T47D (cell line): Measurements from ENCODE around the gene PRAMEF17.
"Not testable (repeated sequence)": the region's sequence is repeated elsewhere in the genome, so short reads cannot be mapped to it uniquely, and the experiment has no call there.

Source experiments
- DNase-seq, 2 experiments: peaks; one replicate each; pipeline versions ENCODE4 v3.0.0 to v3.0.0-alpha.2; 2011 to 2012; ENCODE audit warnings: low read depth in 1 of 2, low spot score in 1 of 2
- in situ Hi-C: cut with HindIII; loops from 2 replicates; pipeline ENCODE4 v1.10.0; 2016; ENCODE audit warnings: low sequenced_read_pairs, low pct_unique_long_range_greater_than_20kb

PRAMEF17 gene, protein sequence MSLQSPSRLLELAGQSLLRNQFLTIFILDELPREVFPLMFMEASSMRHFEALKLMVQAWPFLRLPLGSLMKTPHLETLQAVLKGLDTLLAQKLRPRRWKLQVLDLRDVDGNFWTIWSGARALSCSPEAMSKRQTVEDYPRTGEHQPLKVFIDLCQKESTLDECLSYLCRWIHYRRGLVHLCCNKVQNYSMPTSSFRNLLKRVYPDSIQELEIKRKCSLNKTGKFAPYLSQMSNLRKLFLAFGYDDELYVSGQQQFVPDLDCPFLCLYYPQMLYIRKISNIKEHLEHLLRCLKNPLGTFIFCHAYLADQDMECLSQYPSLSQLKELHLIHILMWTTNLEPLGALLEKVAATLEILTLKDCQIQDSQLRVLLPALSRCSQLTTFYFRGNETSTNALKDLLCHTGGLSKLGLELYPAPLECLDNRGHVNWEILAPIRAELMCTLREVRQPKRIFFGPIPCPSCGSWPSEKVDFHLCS

DNA sequence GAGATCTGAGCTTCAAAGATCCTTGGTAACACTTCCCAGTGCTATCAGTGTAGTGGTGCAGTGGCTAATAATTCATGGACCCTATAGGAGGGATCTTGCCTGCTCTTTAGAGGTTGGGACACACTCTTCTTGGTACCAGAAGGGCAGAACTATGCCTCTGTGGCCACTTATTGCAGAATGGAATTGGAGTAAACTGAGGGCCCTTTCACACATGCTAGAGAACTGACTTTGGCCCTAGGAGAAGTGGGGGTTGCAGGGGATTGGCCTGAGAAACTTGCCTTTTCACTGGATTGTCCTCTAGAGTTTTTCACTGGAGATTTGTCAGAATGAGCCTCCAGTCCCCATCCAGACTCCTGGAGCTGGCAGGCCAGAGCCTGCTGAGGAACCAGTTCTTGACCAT, at the start of gene PRAMEF17:
TSS of gene PRAMEF17 (plus strand) at position 301 of the 400 bp plus-strand sequence. CDS start at position 327, 26 bp downstream.
- in situ Hi-C loops, DNase-seq: not testable (repeated sequence)

DNA sequence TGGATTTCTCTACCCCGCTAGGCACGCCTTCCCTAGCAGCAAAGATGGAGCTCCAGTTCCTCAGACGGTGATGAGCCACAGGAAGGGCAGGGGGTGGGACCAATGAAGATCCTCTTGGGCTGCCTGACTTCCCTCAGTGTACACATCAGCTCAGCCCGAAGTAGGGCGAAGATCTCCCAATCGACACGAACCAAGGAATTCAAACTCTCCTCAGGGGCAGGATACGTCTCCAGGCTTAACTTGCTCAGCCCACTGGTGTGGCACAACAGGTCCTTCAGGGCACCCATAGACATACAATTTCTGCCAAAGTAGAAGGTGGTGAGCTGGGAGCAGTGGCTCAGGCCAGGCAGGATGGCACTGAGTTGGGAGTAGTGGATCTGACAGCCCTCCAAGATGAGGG, 46.9 kb upstream of the PRAMEF17 start:
- DNase-seq, in situ Hi-C loops: not testable (repeated sequence)

DNA sequence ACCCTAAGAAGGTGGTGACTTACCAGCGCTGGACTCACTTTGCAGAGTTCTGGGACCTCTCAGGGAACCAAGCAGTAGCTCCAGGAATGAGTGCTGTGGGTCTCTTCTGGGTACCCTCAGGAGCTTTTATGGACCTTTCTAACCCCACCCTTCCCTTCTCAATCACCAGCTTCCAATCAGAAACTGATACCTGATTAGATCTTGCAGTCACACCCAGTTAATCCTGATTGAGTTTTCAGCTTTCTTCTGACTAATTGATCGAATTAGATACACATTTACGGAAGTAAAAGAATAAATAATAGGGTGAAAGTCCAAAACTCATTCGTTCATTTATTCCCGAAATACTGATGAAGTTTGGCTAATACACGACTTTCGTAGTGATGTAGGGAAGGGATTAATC, 42.4 kb upstream of the PRAMEF17 start, which contains the start of gene PRAMEF14:
TSS of gene PRAMEF14 (minus strand) at position 101 of the 400 bp plus-strand sequence. CDS start 1,820 bp downstream, outside the sequence.
- in situ Hi-C loops, DNase-seq: not testable (repeated sequence)

DNA sequence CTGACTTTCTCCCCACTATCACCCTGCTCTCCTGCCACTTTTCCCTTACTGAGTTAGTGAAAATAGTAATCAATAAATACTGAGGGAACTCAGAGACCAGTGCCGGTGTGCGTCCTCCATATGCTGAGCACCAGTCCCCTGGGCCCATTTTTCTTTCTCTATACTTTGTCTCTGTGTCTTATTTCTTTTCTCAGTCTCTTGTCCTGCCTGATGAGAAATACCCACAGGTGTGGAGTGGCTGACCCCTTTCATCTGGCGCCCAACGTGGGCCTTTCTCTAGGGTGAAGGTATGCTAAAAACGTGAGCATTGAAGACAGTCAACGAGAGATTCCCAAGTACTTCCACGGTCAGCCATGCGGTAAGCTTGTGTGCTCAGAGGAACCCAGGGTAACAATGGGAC, 36.0 kb upstream of the PRAMEF17 start:
- in situ Hi-C loops, DNase-seq: not testable (repeated sequence)

DNA sequence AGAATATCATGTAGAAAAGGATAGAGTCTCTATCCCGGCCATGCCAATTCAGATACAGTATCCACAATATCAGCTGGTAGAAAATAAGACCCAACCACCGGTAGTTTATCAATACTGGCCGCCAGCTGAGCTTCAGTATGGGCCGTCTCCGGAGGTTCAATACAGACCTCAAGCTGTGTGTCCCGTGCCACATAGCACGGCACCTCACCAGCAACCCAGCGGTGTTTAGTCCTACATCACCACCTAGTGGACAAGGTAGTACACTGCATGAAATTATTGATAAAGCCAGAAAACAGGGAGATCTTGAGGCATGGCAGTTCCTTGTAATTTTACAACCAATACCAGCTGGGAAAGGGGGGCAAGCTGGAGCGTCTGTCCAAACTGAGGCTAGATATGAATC, 35.0 kb upstream of the PRAMEF17 start:
- in situ Hi-C loops, result not testable (repeated sequence)

DNA sequence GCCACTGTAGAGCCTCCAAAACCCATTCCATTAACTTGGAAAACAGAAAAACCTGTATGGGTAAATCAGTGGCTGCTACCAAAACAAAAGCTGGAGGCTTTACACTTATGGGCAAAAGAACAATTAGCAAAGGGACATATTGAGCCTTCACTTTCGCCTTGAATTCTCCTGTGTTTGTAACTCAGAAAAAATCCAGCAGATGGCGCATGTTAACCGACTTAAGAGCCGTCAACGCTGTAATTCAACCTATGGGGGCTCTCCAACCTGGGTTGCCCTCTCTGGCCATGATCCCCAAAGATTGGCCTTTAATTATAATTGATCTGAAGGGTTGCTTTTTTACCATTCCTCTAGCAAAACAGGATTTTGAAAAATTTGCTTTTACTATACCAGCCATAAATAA, 32.7 kb upstream of the PRAMEF17 start:
- in situ Hi-C loops, result not testable (repeated sequence)
- peak in 1 of 2 experiments; percentile 61 for DNase-seq

More for the DNA sequence above, 35.0 kb upstream of the PRAMEF17 start:
- not testable (repeated sequence) for DNase-seq

DNA sequence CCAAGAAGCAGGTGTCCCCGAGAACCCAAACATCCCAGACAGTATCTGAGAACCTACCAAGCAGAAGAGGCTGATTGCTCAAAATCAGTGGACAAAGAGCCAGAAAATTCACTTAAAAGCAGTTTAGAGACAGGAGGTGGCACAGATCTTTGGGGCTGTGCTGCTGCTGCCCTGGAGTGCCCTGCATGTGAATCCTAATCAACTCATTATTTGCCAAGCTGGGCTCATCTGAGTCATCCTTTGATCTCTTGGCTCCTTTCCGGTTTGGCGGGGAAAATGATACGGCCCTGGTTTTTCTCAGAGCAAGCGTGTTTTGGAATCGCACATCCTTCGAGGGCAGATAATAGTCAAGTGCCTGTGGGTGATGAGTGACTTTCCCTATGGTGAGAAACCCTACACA, 27.1 kb upstream of the PRAMEF17 start:
- DNase-seq, in situ Hi-C loops: not testable (repeated sequence)

DNA sequence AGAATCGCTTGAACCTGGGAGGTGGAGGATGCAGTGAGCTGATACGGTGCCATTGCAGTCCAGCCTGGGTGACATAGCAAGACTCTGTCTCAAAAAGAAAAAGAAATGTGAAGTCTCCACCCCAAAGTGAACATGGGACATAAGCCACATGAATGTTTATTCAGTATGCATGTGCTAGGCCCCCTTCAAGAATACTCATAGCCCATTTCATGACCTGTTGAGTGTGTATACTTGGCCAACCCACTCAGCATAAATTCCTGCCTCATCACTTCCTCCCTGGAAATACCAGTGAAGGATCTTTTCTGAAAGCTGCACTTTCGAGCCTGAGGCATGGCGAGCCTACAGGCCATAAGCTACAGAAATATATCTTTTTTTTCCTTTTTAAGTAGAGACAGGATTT, 24.5 kb upstream of the PRAMEF17 start:
- DNase-seq, in situ Hi-C loops: not testable (repeated sequence)

DNA sequence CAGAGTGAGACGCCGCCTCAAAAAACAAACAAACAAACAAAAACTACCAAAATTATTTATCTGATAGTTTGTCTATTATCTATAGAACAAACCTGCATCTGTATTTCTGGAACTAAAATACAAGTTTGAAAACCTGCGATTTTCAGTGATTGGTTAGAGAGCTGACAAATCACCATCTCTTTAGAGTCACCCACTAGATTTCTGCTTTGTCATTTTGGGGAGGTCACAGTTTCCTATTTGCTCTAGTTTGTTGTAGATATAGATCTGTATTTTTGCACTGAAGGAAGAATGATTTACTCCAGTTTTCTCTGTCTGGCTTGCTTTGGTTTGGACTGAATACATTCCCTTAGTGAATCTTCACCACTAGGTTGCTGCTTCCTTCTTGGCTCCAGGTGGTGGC, 22.9 kb upstream of the PRAMEF17 start:
- in situ Hi-C loops, DNase-seq: not testable (repeated sequence)

DNA sequence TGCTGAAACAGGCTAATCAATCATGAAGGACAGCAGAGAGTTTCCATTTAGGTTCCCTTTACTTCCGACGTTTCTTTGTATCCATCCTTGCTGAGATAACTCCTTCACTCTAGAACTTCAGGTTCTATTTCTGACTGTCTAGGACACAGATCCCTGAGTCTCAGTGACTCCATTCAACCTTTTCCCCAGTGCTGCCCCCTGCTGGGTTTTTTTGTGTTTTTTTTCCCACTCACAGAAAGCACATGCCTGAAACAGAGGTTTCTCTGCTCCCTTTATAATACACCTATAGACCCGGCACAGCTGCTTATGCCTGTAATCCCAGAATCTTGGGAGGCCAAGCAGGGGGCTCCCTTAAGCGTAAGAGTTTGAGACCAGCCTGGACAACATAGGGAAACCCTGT, 20.9 kb upstream of the PRAMEF17 start:
- DNase-seq, in situ Hi-C loops: not testable (repeated sequence)

DNA sequence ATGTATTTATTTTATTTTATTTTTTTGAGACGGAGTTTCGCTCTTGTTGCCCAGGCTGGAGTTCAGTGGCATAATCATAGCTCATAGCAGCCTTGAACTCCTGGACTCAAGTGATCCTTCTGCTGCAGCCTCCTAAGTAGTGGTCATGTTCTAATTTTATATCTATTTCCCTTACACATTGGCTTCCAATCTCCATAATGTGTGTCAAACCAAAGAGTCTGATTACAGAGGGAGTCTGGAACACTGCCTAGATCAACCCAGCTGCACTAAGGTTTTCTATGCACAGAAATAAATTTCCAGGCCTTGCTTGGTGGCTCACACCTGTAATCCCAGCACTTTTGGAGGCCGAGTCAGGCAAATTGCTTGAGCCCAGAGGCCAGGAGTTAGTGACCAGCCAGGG, 10.4 kb upstream of the PRAMEF17 start:
- DNase-seq, in situ Hi-C loops: not testable (repeated sequence)

DNA sequence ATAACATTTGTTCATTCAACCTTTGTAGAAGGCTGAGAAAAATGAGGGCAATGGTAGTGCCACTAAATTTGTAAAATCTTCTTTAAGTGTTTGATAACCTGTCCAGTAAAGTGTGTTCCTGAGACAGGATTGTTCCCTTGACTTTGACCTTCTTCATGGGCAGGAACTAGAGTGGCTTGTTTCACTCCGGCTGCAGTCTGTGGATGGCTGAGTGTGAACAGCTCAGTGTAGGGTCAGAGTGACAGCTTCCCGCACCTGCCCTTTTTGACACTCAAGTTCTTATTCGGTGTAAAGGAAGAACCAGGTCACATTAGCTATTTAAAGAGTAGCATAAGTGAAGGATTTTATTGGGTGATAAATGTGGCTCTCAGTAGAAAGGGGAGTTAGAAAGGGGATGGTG, 9.1 kb upstream of the PRAMEF17 start:
- in situ Hi-C loops, DNase-seq: not testable (repeated sequence)

DNA sequence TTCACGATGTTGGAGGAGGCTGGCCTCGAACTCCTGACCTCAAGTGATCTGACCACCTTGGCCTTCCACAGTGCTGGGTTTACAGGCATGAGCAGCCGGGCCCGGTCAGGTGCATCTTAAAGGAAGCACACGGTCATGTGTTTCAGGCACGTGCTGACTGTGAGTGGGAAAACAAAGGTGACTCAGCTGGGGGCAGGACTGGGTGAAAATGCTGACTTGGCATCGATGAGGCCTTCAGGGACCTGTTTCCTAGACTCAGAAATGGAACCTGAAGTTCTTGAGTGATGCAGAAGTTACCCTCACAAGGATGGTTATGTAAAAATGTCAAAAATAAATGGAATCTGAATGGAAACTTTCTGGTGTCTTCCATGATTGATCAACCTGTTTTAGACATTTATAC, 3.6 kb downstream of the PRAMEF17 start:
- in situ Hi-C loops, DNase-seq: not testable (repeated sequence)

DNA sequence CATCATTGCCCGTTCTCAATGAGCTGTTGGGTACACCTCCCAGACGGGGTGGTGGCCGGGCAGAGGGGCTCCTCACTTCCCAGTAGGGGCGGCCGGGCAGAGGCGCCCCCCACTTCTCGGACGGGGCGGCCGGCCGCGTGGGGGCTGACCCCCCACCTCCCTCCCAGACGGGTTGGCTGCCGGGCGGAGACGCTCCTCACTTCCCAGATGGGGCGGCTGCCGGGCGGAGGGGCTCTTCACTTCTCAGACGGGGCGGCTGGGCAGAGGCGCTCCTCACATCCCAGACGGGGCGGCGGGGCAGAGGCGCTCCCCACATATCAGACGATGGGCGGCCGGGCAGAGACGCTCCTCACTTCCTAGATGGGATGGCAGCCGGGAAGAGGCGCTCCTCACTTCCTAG, 5.3 kb downstream of the PRAMEF17 start:
- DNase-seq, in situ Hi-C loops: not testable (repeated sequence)

DNA sequence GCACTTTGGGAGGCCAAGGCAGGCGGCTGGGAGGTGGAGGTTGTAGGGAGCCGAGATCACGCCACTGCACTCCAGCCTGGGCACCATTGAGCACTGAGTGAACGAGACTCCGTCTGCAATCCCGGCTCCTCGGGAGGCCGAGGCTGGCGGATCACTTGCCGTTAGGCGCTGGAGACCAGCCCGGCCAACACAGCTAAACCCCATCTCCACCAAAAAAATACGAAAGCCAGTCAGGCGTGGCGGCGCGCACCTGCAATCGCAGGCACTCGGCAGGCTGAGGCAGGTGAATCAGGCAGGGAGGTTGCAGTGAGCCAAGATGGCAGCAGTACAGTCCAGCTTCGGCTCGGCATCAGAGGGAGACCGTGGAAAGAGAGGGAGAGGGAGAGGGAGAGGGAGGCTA, 5.9 kb downstream of the PRAMEF17 start:
- in situ Hi-C loops, DNase-seq: not testable (repeated sequence)
